ENCODE measurements around the gene AFAP1L2. TPM values are rescaled to one million over a fixed set of nuclear protein-coding genes. Genes with fewer than 3 reads are reported as not detected.

Gene AFAP1L2
- polyA plus RNA-seq, 6 donors from 2014 or later = 1.9 to 4.3 (median 3.3) TPM; not detected in 1

DNA sequence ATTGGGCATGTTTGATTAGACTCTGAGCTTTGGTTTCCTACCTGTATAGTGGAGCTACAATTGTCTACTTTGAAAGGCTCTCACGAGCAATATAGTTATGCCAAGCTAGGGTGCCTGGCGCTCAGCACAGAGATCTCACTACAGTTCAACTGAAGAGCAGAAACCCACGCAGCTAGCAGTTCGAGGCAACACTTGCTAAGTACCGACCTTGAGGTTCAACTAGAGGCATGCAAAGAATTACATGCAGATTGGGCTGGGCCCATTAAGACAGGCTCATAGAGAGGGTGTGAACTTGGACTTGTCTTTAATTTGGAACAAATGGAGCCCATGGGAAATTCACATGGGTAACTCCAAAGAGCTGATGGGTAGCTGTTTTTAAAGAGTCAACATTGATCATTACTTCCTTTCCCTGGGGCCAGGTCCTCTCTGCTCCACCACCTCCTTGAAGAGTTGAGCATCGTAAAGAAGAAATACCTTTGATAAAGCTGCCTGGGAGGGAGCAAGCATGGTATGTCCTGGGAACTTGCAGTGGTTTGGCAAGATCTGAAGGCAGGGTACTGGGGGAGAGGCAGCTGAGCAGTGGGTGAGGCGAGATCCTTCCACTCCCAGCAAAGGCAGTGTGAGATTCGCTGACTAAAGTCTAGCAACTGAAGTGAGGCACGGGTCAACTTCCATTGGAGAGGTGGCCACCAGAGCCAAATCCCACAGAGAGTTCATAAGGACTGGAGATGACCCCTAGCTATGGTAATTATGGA lies 25.5 kb upstream of the AFAP1L2 start:
- Mint-ChIP-seq H3K36me3 (peaks cover 19 to 30% of the 10 kb centered on the region in 2 donors), H3K9me3 (peaks cover 0 to 5% (median 0%) of the 10 kb centered on the region in 7 donors), H3K27me3 (no peaks in the 10 kb centered on the region), H3K27ac (no peak overlapping the region), H3K4me3 (no peak overlapping the region), H3K4me1 (no peaks in the 10 kb centered on the region)
- no peak for ATAC-seq (ENCODE audit: low read depth in 2 of 2)
- no peak for DNase-seq

DNA sequence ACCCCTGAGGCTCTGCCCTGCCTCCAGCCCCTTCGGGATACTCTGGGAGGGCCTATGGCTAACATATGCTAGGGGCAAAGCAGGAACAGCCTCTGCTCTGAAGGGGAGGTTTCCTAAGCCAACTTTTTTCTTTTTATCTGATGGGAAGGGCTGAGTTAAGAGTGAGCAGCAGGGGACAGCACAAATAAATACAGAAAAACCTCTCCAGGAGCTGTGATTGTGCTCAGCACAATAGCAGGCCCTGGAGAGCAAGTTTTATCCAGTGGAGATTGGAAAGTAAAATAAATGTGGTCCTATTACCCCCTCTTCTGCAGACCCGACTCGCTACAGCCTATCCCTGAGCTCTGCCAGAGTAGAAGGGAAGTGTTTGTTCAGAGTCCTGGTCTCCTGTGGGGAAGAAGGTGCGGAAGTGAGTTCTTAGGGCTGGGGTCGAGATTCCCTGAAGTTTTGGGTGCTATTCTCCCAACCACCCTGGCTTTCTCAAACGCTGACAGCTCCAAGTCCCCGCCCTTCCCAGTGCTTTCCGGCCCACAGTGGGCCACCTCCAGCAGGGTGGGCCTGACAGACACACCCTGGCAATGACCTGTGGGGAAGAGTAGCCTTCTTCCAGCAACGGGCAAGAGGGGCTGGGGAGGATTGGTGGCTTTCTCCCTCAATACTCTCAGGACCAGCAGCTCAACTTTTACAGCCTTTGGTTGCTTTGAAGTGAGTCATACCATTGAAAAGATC lies 23.0 kb upstream of the AFAP1L2 start:
- H3K27me3 Mint-ChIP-seq = no peaks in the 10 kb centered on the region
- no peaks in the 10 kb centered on the region for H3K4me1 Mint-ChIP-seq
- H3K9me3 Mint-ChIP-seq = peaks cover 0 to 5% (median 0%) of the 10 kb centered on the region in 7 donors
- H3K4me3 Mint-ChIP-seq = no peak overlapping the region
- peaks cover 16% of the 10 kb centered on the region in 2 donors for H3K36me3 Mint-ChIP-seq
- ATAC-seq (ENCODE audit: low read depth in 2 of 2) (no peak), DNase-seq (no peak)
- no peak overlapping the region for H3K27ac Mint-ChIP-seq

DNA sequence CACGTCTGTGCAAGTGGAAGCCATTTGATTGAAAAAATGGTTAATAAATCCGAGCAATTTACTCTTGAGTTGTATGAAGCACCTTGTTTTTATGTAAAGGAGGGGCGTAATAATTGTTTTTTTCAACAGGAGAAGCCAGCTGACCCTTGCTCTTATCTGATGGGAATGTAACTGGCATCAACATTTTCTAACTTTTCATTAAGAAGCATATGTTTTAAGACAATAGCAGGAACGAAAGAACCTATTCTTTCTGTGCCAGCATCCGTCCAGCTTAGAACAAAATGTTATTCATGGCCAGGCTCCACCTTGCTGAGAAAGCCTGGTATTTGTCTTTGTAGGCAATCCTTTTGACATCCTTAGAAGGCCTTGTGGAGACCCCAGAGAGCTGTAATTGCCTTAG lies 22.2 kb upstream of the AFAP1L2 start:
- Mint-ChIP-seq H3K27me3 (no peaks in the 10 kb centered on the region), H3K9me3 (peaks cover 0 to 5% (median 0%) of the 10 kb centered on the region in 7 donors), H3K27ac (no peak overlapping the region), H3K4me1 (no peaks in the 10 kb centered on the region), H3K4me3 (no peak overlapping the region), H3K36me3 (peaks cover 16% of the 10 kb centered on the region in 2 donors)
- no peak for ATAC-seq (ENCODE audit: low read depth in 2 of 2)
- no peak for DNase-seq

DNA sequence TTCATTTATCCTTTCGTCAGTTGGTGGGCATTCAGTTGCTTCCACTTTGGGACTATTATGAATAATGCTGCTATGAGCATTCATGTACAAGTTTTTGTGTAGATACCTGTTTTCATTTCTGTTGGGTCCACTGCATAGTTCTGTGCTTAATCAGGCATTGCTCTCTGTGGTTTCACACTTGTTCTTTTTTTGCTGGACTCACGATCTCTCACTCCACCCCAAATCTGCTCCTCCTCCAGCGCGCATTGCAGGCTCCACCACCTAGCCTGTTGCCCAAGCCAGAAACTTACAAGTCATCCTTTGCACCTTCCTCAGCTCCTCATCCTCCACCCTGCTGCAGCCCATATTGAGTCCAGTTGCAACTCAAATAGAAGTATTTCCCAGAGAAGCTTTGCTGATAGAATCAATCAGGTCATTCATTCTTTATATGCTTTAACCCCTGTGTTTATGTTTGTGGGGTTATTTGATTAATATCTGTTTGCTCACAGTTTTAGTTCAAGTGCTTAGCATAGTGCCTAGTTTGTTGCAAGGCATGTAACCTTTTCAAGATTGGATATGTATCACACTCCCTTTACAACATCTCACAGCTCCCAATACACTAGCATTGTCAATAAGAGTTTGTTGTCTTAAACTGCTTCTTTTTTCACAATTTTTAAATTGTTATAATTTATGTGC lies 16.6 kb upstream of the AFAP1L2 start:
- ATAC-seq (ENCODE audit: low read depth in 2 of 2) (no peak), DNase-seq (no peak)
- Mint-ChIP-seq H3K36me3 (peaks cover 0 to 8% of the 10 kb centered on the region in 2 donors), H3K27ac (peak overlapping the region in 1 of 6 donors; percentile 61), H3K9me3 (peaks cover 0 to 9% (median 1%) of the 10 kb centered on the region in 7 donors), H3K4me3 (no peak overlapping the region), H3K4me1 (peaks cover 0 to 5% (median 2%) of the 10 kb centered on the region in 3 donors), H3K27me3 (peaks cover 11 to 27% (median 21%) of the 10 kb centered on the region in 3 donors)

DNA sequence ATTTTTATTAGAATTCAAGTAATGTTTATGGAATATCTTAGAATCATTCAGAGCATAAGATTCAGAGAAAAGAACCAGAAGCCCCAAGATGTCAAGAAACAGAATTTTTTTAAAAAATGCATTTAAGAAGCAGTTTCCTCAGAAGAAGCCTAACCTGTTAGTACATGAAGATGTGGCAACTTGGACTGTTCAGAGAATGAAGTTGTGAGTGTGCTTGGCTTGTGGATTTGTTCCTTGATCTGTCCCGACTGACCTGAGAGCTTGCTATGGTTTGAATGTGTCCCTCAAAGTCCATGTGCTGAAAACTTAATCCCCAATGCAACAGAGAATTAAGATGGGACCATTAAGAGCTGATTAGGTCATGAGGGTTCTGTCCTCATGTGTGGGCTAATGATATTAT lies 13.8 kb upstream of the AFAP1L2 start:
- ATAC-seq (ENCODE audit: low read depth in 2 of 2) (no peak), DNase-seq (no peak)
- Mint-ChIP-seq H3K36me3 (peaks cover 0 to 8% of the 10 kb centered on the region in 2 donors), H3K4me1 (peaks cover 0 to 5% (median 2%) of the 10 kb centered on the region in 3 donors), H3K27me3 (peaks cover 24 to 38% (median 34%) of the 10 kb centered on the region in 3 donors), H3K4me3 (no peak overlapping the region), H3K9me3 (peaks cover 0 to 9% (median 1%) of the 10 kb centered on the region in 7 donors), H3K27ac (no peak overlapping the region)

DNA sequence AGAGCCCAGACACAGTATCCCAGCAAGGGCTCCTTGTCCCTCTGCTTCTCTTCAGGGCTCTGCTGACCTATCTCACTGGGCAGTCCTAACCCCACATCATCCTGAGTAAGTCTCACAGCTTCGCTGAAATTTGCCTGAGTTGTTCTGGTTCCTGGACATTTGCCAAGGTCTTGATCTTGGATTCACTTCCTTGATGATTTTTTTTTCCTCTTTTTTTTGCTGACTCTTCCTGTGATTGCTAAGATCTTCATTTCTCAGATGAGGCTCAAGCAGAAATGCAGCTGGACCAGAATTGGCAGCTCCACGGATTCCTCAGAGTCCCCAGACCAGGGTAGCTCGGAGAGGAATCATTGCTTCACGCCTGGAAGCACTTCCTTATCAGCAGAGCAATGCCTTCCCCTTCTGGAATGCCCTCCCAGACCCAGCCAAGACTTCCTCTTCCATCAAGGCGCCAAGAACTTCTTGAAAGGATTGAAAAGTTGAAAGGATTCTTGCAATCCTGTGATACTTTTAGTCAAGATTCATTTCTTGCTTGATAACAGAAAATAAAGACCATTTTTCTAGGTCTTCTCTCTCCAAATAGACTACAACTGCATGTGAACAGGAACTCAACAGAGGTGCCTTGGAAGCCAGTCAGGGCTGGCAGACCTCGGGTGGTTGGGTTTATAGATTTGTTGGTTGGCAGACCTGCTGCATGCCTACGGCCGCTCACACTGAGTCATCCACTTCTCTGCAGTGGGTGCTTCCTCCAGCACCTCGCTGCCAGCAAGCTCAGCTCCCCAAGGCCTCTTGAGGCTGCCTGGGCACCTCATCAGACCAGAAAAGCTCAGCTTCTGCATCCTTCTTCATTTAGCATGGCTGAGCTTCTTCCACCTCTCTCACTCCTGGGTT lies 8.8 kb upstream of the AFAP1L2 start:
- Mint-ChIP-seq H3K27me3 (peaks cover 27 to 54% (median 41%) of the 10 kb centered on the region in 3 donors), H3K4me1 (no peaks in the 10 kb centered on the region), H3K4me3 (peak overlapping the region in 1 of 8 donors; percentile 45), H3K36me3 (no peaks in the 10 kb centered on the region), H3K27ac (peak overlapping the region in 2 of 6 donors; percentile 25 to 69), H3K9me3 (peaks cover 0 to 5% (median 0%) of the 10 kb centered on the region in 7 donors)
- no peak for DNase-seq
- no peak for ATAC-seq (ENCODE audit: low read depth in 2 of 2)

DNA sequence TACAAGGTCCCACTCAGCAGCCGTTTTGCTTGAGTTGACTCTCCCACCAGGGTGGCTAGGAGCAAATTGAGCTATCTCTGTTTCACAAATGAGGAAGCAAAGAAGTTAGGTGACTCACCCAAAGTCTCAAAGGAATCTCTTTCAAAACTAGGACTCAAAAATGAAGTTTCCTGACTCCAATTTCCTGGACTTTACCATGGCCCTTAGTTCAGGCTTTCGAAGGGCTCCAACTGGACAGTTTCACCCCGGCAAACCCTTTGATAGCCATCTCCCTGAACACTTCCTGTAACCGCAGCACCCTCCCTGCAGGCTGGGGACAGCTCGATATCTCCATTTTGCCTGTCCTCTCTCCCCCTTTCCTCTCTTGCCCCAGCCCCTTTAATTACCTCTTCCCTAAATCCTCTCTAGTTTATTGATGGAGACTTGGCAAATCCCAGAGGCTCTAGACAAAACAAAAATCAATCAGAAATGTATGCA lies 4.7 kb upstream of the AFAP1L2 start:
- Mint-ChIP-seq H3K4me3 (no peak overlapping the region), H3K27me3 (peaks cover 28 to 60% (median 49%) of the 10 kb centered on the region in 3 donors), H3K27ac (no peak overlapping the region), H3K9me3 (peaks cover 0 to 5% (median 4%) of the 10 kb centered on the region in 7 donors), H3K4me1 (peaks cover 0 to 6% (median 0%) of the 10 kb centered on the region in 3 donors), H3K36me3 (peaks cover 0 to 6% of the 10 kb centered on the region in 2 donors)
- DNase-seq (no peak), ATAC-seq (ENCODE audit: low read depth in 2 of 2) (no peak)

DNA sequence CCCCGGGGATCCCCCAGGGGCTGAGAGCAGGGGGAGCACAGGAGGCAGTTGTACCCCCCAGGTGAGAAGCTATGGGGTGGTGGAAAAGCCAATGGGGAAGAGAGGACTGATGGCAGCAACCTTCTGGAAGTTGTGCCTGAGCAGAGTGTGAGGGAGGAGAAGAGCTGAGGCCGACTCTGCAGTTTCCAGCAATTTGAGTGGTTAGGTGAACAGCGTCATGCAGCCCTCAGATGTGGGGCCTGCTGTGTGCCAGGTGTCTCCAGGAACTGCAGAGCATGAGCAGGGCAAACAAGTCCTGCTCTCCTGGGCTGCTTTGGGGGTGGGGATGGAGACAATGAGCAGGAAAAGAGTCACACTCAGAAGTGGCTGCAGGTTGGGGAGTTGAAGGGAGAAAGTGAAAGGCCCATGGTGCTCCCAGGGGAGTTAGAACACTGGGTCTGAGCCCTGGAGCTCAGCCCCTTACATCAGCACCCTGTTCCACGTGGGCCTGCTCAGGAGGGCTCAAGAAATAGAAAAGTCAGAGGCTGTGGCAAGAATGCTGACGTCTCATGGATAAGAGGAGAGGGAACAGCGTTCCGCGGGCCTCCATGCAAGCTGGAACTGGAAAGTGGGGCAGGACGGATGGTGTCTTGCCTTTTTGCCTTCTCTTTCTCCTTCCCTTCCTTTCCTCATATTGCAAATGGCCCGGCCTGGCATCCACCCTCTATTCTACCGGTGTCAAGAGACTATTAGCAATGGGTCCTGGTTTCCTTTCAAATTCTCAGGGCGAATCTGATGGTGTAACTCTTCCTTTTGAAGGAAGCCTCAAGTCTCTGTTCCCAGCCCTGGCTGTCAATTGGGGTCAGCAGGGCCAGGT lies 4.0 kb upstream of the AFAP1L2 start:
- Mint-ChIP-seq H3K4me1 (peaks cover 0 to 7% (median 1%) of the 10 kb centered on the region in 3 donors), H3K9me3 (peaks cover 0 to 5% (median 4%) of the 10 kb centered on the region in 7 donors), H3K36me3 (peaks cover 0 to 6% of the 10 kb centered on the region in 2 donors), H3K27me3 (peaks cover 24 to 58% (median 44%) of the 10 kb centered on the region in 3 donors), H3K27ac (no peak overlapping the region), H3K4me3 (no peak overlapping the region)
- ATAC-seq (ENCODE audit: low read depth in 2 of 2) = no peak
- no peak for DNase-seq

DNA sequence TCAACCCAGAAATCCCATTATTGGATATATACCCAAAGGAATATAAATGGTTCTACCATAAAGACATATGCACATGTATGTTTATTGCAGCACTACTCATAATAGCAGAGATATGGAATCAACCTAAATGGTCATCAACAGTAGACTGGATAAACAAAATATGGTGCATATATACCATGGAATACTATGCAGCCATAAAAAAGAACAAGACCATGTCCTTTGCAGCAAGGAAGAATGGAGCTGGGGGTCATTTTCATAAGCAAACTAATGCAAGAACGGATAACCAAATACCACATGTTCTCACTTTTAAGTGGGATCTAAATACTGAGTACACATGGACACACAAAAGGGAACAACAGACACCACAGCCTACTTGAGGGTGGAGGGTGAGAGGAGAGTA lies 2.2 kb upstream of the AFAP1L2 start:
- no peak for ATAC-seq (ENCODE audit: low read depth in 2 of 2)
- H3K4me3 Mint-ChIP-seq = no peak overlapping the region
- peaks cover 6 to 15% (median 10%) of the 10 kb centered on the region in 3 donors for H3K4me1 Mint-ChIP-seq
- no peak overlapping the region for H3K27ac Mint-ChIP-seq
- H3K27me3 Mint-ChIP-seq = peaks cover 33 to 63% (median 48%) of the 10 kb centered on the region in 3 donors
- DNase-seq = no peak
- H3K36me3 Mint-ChIP-seq = peaks cover 0 to 6% of the 10 kb centered on the region in 2 donors
- H3K9me3 Mint-ChIP-seq = peaks cover 0 to 5% (median 4%) of the 10 kb centered on the region in 7 donors

DNA sequence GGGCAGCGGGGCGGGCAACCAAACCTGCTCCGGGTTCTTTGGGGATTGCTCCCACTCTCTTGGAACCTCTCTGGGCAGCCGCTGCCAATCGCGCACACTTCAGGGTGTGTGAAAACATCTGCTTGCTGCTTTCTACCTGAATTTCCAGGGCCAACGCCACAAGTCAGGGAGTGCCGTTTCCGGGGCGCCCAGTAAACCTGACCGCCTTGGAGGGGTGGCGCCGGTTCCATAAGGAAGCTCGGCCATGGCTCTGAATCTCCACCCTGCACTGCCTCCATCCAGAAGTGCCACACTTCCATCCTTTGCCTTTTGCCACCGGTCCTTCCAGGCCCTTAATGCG lies 679 bp upstream of the AFAP1L2 start:
- ATAC-seq (ENCODE audit: low read depth in 2 of 2) = no peak
- Mint-ChIP-seq H3K27me3 (peaks cover 46 to 72% (median 63%) of the 10 kb centered on the region in 3 donors), H3K27ac (no peak overlapping the region), H3K4me1 (peaks cover 6 to 15% (median 10%) of the 10 kb centered on the region in 3 donors), H3K9me3 (peaks cover 0 to 5% (median 4%) of the 10 kb centered on the region in 7 donors), H3K4me3 (peak overlapping the region in 3 of 8 donors; percentile 40 to 47 (median 42)), H3K36me3 (peaks cover 0 to 6% of the 10 kb centered on the region in 2 donors)
- no peak for DNase-seq

DNA sequence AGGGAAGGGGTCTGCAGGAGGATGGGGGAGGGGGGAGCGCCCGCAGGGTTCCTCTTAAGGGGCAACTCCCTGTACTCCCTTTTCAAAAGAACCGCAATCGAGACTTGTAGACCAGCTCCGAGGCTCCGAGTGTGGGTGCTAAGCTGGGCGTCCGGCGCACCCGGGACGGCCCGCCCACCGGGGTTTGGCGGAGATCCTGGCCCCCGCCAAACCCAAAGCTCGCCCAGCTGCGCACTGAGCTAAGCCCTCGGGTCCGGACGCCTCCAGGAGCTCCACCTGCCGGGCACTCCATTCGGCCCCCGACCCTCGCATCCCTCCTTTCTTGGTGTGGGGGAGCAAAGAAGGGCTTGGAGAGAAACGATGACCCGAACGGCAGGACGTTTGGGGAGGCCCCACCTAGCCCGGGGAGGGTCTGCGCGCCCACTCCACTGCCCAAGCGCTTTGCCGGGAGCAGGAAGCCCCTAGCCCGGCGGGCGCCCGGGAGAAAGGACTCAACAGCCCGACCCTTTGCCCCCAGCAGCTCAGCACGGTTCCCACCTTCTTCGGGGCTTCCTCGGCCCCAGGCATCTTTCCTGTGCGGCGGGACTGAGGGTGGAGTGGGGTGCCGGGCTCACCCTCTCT lies 651 bp downstream of the AFAP1L2 start:
- H3K9me3 Mint-ChIP-seq = peaks cover 0 to 5% (median 4%) of the 10 kb centered on the region in 7 donors
- DNase-seq = no peak
- peak overlapping the region; percentile 11 to 82 (median 64) for H3K4me3 Mint-ChIP-seq
- H3K4me1 Mint-ChIP-seq = peaks cover 6 to 15% (median 10%) of the 10 kb centered on the region in 3 donors
- no peak for ATAC-seq (ENCODE audit: low read depth in 2 of 2)
- H3K27me3 Mint-ChIP-seq = peaks cover 57 to 80% (median 76%) of the 10 kb centered on the region in 3 donors
- peaks cover 0 to 6% of the 10 kb centered on the region in 2 donors for H3K36me3 Mint-ChIP-seq
- H3K27ac Mint-ChIP-seq = no peak overlapping the region
